Activated CD8-positive, alpha-beta memory T cell treated with anti-CD3 and anti-CD28 coated beads, Interleukin-2, amount 50 U/mL, for 1 hour (primary cell): Measurements from ENCODE around the gene TBC1D5.
"Not testable (repeated sequence)": the region's sequence is repeated elsewhere in the genome, so short reads cannot be mapped to it uniquely, and the experiment has no call there.

Experiments used
- DNase-seq: peaks from one replicate; pipeline ENCODE4 v3.0.0-alpha.2; 2020; ENCODE audit errors: extremely low read depth

Gene TBC1D5

GRCh38 chr3:17138246-17139039 lies 604.0 kb downstream of the TBC1D5 start:
- DNase-seq = no peak

DNA sequence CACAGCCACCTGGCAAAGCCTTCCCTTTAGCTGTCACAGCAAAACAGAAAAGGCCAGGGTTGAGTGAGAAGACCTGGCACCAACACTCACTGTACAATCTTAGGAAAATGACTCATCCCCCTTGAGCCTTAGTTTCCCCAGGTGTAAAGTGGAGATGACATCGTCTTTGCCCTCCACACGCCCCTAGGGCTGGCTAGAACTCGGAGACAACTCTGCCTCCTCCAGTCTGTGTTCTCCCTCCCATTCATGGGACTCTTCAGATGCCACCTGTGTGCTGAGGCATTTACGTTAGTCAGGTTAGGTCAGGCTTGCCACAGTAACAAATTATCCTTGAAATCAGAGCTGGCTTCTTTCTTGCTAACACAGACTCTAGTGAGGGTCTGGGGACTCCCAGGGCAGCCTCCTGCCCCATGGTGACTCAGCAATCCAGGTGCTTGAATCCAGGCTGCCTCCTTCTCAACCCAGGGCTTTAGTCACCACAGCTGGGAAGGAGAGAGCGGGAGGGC lies 605.1 kb downstream of the TBC1D5 start:
- DNase-seq = no peak

DNA sequence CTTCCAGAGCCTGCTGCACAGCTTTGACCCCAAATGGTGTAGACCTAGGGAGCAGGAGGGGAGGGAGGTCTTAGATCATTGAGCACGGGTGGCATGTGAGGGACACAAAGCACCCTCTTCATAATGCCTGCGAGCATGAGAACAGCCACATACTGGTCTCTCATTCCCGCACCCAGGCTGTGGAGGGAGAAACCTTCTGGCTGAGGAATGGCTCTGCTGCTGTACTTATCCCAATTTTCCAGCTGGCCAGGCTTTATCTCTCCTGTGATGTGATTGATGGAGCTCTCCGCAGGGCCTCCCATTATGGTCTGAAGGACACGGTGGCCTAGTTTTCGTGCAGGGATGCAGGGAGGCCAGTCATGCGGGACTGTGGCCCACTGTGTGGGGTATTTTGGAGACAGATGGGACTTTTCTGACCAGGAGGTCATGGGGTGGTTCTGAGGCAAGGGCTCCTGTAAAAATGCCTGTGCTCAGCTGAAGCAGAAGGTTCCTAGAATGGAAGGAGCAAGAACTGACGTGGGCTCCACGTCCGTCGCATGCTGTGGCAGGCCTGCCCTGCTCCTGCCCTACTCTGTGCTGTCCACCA lies 606.2 kb downstream of the TBC1D5 start:
- DNase-seq = no peak

- DNase-seq = no peak
These were observed 606.7 kb downstream of the TBC1D5 start for GRCh38 chr3:17135696-17136095.

DNA sequence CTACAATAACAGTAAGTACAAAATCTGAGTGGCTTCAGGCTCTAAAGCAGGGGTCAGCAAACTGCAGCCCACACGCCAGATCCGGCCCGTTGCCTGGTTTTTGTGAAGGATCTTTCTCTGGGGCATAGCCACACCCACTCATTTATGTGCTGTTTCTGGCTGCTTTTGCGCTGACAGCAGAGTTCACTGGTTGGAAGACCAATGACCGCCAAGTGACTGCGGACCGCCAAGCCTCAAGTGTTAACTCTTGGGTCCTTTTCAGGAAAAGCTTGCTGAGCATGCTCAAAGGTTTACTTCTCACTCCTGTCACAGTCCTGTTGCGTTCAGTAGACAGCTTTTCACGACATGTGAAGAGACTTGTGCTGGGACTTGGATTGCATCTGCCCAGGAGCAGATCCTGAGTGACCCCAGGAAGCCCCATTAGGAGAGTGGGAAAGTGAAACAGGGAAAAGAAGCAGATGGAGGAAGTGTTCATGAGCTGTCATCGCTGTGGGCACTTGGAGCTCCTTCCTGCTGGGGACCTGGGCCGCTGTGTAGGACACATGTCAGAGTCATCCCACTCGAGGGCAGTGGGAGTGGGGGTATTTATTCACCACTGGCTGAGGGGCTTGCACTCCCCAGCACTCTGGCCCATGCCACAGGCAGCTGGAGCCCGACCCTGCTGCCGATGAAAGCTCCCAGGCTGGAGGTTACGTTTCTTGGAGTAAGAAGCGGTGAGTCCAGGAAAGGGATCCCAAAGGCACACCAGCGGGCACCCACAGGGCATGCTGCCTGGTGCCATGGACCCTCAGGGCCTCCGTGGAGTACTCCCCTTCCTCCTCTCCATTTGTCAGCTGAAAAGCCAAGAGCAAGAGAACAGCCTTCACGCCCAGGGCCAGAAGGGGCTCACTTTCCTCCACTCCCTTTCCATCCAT lies 608.5 kb downstream of the TBC1D5 start:
- DNase-seq = no peak

DNA sequence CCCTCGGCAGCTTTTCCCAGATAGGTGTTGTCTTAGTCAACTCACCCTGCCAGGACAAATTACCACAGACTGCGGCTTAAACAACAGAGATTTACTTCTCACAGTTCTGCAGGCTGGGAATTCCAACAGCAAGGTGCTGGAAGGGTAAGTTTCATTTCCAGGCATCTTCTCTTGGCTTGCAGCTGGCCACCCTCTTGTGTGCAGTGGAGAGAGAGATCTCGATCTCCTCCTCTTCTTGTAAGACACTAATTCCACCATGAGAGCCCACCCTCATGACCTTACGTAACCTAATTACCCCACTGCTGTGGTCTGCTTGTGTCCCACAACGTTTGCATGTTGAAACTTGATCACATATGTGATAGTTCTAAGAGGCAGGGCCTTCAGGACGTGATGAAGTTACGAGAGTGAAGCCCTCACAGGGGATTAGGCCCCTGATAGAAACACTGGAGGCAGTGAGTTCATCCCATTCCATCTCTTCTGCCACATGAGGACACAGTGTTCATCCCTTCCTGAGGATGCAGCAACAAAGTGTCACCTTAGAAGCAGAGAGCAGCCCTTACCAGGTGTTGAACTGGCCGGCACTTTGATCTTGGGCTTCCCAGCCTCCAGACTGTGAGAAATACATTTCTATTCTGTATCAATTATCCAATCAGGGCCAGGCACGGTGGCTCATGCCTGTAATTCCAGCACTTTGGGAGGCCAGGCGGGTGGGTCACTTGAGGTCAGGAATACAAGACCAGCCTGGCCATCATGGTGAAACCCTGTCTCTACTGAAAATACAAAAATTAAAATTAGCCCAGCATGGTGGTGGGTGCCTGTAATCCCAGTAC lies 609.9 kb downstream of the TBC1D5 start:
- no peak for DNase-seq

DNA sequence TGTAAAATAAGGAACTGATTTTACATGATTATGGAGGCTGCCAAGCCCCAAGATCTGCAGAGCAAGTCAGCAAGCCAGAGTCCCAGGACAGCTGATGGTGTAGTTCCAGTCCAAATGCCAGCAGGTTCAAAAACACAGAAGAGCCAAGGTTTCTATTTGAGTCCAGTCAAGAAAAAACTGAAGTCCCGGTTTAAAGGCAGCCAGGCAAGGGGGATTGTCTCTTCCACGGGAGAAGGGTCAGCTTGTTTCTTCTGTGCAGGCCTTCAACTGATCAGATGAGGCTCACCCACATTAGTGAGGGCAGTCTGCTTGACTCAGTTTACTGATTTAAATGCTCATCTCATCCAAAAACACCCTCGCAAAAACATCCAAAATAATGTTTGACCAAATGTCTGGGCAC lies 611.5 kb downstream of the TBC1D5 start:
- DNase-seq = no peak

- DNase-seq = no peak
These were observed 612.9 kb downstream of the TBC1D5 start for GRCh38 chr3:17129556-17129955.

DNA sequence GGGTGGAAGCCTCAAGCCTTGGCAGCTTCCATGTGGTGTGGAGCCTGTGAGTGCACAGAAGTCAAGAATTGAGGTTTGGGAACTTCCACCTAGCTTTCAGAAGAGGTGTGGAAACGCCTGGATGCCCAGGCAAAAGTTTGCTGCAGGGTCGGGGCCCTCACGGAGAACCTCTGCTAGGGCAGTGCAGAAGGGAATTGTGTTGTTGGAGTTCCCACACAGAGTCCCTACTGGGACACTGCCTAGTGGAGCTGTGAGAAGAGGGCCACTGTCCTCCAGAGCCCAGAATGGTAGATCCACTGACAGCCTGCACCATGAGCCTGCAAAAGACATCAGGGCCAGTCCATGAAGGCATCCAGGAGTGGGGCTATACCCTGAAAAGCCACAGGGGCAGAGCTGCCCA lies 613.8 kb downstream of the TBC1D5 start:
- not testable (repeated sequence) for DNase-seq

DNA sequence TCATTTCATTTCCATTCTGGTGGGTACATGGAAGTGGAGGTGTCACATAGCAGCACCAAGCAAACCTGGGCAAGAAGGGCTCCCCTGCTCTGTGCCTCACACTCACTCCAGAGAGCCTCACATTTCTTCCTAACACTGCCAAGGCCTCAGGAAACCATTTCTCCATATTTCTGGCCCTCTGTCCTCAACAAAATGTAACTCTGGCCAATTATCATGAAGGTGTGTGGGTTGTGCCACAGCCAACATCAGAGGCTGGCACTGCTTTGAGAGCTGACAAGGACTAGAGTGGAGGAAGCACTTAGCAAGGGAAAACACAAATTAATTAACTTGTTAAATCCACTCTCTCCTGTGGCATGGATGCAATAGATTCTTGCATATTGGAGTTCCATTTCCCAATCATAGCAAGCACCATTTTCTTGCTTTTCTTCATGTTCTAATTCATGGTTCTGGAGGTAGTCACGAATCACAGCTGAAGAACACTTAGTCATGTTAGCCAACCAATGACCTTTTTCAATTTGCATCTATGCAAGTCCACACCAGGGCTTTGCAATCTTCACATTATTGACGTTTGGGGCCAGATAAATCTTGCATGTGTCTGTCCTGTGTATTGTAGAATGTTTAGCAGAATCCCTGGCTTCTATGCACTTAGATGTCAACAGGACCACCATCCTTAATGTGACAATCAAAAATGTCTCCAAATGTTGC lies 616.5 kb downstream of the TBC1D5 start:
- no peak for DNase-seq

- no peak for DNase-seq
These were observed 619.7 kb downstream of the TBC1D5 start for GRCh38 chr3:17122758-17123157.

- no peak for DNase-seq
These were observed 621.1 kb downstream of the TBC1D5 start for GRCh38 chr3:17121336-17121735.

GRCh38 chr3:17120115-17120514 lies 622.3 kb downstream of the TBC1D5 start:
- DNase-seq = no peak

DNA sequence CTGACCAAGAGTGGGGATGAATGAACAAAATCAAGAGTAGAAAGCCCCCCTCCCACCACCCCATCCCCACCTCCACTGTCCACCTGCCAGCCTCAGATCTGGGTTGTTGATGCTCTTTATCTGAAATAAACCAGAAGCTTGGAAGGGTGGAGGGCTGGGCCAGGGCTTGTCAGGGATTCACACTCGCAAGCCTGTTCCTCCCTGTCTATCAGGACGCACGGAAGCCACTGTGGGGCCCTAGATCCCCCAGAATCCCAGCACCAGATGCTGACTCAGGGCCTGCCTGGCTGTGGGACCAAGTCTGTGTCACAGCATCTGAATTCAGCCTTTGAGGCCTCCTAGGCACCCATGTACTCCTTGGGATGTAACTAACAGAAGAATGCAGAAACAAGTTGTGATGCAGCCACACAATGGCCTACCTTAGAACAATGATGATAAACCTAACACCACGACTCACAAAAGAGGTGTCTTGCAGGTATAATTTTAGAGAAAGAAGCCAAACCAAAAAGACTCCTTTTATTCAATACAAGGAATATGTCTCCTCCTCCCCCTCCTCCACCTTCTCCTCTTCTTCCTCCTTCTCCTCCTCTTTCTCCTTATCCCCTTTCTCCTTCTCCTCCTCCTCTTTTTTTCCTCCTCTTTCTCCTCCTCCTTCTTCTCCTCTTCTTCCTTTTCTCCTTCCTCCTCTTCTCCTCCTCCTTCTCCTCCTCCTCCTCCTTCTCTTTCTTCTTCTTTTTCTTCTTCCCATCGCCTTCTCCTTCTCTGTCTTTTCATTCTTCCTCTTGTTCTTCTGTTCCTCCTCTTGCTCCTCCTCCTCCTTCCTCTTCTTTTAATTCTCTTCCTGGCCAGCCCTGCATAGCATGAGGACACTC lies 623.0 kb downstream of the TBC1D5 start:
- DNase-seq = no peak

DNA sequence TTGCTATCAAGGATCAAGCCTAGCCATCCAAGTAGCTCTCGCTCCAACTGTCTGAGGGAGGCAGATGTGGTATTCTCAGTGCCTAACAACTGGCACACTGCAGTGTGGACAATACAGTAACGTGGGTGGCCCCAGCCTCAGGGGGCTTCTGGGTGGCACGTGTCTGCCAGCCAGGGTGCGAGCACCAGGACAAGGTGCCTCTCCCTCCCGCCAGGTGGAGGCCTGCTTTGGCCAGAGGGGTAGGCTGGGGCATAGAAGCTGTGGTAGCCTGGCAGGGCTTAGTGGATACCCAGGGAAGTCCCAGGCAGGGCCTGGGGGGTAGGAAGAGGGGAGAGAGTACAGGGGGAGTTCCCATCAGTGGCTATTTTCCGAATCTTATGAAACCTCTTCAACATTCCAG lies 623.7 kb downstream of the TBC1D5 start:
- no peak for DNase-seq

DNA sequence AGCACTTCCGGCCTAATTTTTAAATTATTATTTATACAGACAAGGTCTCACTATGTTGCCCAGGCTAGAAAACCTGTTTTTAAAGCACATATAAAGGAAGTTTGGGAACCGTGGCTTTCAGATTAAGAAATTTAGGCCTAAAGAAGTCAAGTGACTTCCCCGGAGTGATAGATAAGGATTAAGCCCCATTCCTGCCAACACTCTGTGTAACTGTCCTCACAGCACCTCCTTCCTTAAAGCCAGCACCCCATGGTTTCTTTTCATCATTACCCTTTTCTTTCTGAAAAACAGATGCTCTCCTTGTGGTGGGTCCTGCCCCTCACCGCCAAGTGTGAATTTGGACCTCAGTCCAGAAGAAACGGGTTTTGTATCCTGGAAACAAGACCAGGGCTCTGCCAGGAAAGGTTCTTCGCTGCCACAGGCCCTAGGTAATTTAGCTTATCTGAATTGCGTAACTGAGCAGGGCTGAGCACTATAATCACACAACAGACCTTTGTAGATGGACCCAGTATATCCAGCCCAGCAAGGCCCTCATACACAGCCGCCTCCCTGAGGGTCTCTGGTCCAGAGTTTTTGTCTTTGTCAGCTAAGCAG lies 626.3 kb downstream of the TBC1D5 start:
- no peak for DNase-seq

GRCh38 chr3:17115186-17115585 lies 627.2 kb downstream of the TBC1D5 start:
- no peak for DNase-seq

DNA sequence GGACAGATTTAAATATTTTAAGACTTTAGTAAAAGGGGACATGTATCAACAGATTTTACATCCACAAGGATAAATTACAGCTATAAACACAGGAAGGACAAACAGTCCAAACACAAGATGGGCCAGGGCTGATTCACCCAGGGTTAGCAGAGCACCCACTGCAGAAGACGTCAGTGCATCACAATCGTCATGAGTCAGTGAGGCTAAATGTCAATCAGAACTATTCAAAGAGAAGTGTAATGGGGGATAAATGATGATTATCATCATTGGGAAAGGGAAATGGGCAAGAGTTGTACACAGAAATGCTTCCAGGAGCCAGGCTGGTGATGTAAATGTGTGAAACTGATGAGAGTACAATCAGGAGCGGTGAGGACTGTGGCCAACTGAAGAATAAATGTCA lies 630.8 kb downstream of the TBC1D5 start:
- no peak for DNase-seq

DNA sequence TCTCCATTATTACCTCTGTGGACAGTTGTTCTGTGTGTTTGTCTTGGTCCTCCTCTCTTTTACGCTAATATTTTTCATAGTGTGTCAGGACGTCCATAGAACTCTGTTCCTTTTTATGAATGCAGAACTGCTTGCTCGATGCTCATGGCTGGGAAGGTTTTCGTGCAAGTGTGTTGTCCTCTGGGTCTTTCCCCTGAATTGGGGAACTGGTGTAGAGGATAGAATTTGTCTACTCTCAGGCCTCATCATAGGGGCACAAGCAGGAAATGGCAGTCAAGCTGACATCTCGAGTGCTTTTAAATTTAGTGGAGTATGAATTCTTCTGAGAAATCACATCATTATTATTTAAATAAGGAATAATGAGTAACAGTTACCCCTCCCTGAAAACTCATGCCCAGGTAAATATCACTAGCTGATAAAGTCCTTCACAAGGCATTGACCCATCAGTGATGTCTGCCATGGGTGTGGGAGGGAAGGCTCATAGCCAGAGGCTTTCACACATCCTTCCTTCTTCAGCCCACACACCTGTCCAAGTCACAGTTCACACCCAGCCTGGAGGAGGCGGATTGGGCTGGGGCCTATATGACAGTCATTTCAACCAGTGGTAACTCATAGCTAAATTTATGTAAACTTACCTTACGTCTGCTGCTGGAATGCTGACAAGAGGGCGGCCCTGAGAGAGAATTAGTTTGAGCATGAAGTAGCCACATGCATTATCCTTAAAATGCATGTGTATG lies 631.6 kb downstream of the TBC1D5 start:
- no peak for DNase-seq
